Camera-type eye (tissue), 1 donor: Measurements from ENCODE around the gene RAB39A. TPM values are rescaled to one million over a fixed set of nuclear protein-coding genes. Genes with fewer than 3 reads are reported as not detected.

Experiments used
- total RNA-seq: library from RNA; depleted of rRNA; stranded (reverse); fragments of >200 nt; gene quantifications from one replicate; pipeline ENCODE4 v1.2.3, GENCODE V29; 2014

The RAB39A gene, protein sequence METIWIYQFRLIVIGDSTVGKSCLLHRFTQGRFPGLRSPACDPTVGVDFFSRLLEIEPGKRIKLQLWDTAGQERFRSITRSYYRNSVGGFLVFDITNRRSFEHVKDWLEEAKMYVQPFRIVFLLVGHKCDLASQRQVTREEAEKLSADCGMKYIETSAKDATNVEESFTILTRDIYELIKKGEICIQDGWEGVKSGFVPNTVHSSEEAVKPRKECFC
- 16.5 TPM for total RNA-seq

DNA sequence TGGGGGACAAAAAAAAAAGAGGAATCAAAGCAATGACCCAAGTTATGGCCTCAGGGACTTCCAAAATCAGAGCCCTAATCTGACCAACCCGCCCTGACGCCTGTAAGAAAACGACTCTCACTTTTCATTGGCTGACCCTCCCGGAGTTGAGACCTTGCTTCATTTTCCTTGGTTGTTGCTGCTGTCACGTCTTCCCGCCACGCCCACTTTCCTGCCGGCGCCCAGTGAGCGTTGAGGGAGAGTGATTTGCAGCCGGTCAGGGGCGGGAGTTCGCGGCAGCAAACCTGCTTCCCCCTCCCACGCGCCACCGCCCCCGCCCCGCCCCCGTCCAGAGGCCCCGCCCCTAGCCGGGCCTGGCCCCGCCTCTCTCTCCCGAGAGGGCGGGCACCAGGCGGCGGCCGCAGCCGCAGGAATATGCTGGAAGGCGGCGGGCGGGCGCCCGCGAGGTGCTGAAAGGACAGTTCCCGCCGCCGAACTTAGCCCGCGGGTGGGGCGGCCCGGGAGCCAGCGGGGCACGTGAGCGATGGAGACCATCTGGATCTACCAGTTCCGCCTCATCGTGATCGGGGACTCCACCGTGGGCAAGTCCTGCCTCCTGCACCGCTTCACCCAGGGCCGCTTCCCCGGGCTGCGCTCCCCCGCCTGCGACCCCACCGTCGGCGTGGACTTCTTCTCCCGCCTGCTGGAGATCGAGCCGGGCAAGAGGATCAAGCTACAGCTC lies at the start of gene RAB39A:
Gene RAB39A (plus strand): TSS at position 403 of the 721 bp plus-strand sequence. CDS start 121 bp downstream, at position 524.

DNA sequence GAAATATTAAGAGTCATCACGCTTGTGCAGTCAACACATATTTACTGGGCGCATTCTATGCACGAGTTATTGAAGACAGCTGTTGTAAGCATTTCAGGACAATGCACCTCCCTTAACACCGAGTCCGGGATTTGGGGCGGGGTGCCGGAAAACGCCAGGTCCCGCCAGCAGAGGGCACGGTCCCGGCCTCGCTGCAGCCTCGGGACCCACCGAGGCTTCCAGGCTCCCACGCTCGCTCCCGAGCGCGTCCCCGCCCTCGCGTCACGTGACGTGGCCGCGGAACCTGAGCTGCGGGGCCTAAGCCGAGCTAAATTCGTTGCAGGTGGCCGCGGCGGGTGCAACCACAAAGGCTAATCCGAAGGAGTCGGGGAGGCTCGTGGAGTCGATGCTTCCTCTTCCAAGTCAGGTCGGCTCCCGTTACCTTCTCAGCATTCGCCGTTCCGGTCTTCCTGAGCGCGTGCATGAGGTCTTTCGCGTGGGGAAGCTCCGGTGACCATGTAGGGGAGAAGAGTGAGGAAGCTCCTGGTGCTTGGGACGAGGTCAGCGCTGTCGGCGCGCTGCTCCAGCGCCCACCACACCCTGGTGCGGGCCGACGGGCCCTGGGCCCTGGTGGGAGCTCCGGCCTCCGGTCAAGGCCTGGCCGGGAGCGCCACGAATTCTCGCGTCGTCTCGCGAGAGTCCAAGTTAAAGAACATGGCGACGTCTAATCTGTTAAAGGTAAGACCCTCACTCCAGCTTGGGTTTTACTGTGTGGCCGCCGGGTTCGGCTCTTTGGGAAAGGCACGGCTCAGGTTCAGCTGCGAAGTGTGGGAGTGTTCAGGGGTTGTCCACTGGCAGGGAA lies 80.6 kb downstream of the RAB39A start, which contains the start of gene CUL5:
Gene CUL5 (plus strand): TSS at position 243 of the 841 bp plus-strand sequence. CDS start 451 bp downstream, at position 694.

Other genes starting within 250 kb of the RAB39A start
- 136 TPM for gene SLN, start 216.4 kb upstream of the RAB39A start, total RNA-seq
- gene SLC35F2, start 69.7 kb upstream of the RAB39A start, total RNA-seq = 8.1 TPM
- gene CUL5, start 80.5 kb downstream of the RAB39A start, total RNA-seq = 77.5 TPM
- 182 TPM for gene ACAT1, start 193.1 kb downstream of the RAB39A start, total RNA-seq